ENCODE results near the gene ISCU.

DNA sequence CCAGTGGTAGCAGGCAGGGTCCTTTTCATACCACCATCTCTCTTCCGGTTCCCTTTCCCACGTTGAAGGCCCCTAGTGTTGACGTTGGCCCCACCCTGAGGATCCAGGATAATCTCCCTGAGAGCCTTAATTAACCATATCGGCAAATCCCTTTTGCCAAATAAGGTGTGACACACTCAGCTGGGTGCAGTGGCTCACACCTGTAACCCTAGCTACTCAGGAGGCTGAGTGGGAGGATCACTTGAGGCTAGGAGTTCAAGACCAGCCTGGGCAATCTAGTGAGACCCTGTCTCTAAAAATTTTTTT lies 38.3 kb downstream of the ISCU start:
- no peak for TF ChIP-seq EZH2 (IDR thresholded peaks at IDR 0.05; ENCODE audit: low read length)
- TF ChIP-seq, protein P1, sequence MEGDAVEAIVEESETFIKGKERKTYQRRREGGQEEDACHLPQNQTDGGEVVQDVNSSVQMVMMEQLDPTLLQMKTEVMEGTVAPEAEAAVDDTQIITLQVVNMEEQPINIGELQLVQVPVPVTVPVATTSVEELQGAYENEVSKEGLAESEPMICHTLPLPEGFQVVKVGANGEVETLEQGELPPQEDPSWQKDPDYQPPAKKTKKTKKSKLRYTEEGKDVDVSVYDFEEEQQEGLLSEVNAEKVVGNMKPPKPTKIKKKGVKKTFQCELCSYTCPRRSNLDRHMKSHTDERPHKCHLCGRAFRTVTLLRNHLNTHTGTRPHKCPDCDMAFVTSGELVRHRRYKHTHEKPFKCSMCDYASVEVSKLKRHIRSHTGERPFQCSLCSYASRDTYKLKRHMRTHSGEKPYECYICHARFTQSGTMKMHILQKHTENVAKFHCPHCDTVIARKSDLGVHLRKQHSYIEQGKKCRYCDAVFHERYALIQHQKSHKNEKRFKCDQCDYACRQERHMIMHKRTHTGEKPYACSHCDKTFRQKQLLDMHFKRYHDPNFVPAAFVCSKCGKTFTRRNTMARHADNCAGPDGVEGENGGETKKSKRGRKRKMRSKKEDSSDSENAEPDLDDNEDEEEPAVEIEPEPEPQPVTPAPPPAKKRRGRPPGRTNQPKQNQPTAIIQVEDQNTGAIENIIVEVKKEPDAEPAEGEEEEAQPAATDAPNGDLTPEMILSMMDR (optimal IDR thresholded peaks at IDR 0.05 in 1 of 3, IDR thresholded peaks at IDR 0.05 in 1 of 3, conservative IDR thresholded peaks at IDR 0.05 in 1 of 3; ENCODE audit: extremely low read depth in 1 of 3, insufficient read depth in 2 of 3, low read length in 3 of 3) = no peak

Data from keratinocyte (primary cell).